ENCODE measurements around the gene OR10H3. TPM values are rescaled to one million over a fixed set of nuclear protein-coding genes. Genes with fewer than 3 reads are reported as not detected.
"Not testable (repeated sequence)": the region's sequence is repeated elsewhere in the genome, so short reads cannot be mapped to it uniquely, and the experiment has no call there.

Gene OR10H3
- polyA plus RNA-seq, 5 donors, result not detected

DNA sequence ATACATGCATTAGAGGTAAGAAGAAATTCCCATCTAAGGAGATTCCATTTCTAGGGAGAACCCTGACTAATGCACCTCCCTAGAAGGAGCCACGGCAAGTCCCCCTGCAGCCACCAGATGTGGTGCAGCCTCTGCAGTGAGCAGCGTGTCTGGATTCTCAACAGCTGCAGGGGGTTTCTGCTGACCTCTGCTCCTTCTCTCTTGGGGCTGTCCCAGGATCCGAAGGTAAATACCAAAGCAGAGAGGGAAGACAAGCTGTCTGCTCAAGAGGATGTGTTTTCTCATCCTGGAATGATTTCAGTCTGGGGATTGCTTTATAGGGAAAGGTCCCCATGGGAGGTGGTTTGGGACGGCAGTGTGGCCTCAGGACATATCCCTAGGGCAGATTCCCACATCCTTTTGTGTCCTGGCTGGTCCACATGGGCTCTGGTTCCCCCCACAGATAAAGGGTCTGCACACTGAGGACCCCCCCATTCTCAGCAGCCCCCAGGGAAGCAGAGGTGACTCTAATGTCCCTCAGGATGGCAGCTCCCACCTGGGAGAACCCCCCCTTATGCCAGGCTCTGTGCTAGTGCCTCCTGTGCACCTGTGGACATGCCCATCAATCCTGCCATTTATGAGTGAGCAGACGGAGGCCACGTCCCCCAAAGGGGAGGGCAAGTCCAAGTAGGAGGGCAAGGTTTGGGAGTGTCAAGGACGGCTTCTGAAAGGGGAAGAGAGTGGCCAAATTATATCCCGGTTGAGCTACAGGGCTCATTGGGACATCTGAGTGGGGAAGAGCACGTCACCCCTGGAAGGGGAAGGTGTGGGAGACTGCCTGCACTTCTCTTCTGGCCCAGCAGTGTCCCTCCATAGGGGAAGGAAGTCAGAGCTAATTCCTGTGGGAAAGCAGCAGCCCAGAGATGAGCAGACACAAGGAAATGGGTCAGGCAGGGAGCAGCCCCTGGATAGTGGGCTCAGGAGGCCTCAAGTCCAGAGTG, 39.5 kb downstream of the OR10H3 start:
- DNase-seq, result no peak

DNA sequence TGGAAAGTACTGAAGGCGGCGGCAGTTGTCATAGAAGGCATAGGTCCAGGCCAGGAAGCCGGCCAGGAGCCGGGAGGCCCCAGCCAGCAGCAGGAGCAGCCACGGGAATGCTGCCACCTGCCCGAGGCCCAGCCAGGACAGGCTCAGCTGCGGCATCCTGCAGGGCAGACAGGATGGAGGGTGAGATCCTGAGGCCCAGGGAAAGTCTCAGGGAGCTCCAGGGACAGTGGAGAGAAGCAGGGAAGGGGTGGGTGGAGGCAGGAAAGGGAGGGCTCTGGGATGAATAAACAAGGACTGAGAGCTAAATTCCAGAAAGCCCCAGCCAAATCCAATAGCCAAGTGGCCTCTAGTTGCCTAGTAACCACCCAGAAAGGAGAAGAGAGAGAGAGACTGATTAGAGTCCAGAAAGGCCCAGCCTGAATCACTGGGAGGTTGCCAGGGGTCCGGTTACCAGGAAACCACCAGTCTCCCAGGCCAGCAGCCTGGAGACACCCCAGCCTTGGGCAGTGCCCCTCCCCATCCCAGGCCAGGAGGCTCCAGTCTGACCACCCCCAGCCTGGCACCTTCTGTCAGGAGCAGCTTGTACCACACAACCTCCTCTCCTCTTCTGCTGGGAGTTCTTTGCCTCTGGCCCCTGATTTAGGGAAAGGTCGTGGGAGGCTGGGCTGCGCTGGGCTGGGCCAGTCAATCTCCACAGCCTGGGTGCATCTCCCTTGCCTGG, 42.1 kb downstream of the OR10H3 start:
- DNase-seq, result peak; percentile 30 to 57

DNA sequence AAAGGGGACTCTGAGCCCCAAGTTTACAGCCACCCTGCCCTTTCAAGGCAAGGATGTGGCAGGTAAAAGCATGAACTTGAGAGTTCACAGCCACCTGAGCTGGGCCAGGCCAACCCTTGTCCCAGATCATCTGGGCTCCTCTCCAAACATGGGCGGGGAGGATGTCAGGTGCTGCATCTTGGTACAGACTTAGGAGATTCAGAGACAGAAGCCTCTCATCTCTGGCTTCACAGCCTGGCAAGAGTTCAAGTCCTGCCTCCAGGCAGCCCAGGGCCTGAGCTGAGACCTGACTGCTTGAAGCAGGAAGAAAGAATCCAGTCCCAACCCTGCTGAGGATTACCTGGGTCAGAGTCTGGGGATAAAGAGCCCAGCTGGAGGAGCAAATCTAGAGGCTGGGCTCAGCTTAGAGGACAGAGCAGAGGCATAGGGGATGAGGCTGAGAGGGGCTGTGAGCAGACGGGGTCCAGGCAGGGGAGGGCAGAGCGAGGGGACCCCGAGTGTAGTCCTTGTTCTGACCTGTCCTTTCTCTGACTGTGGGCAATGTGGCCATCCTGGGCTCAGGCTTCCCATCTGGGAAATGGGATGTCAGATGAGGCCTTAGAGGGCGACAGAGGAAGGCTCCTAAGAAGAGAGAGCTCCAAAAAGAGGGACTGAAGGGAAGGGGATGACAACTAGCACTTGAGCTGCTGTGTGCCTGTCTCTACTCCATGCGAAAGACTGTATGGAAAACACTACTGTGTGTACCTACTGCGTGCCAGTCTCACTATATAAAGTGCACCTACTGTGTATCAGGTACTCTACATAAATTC, 43.0 kb downstream of the OR10H3 start:
- DNase-seq, result no peak

DNA sequence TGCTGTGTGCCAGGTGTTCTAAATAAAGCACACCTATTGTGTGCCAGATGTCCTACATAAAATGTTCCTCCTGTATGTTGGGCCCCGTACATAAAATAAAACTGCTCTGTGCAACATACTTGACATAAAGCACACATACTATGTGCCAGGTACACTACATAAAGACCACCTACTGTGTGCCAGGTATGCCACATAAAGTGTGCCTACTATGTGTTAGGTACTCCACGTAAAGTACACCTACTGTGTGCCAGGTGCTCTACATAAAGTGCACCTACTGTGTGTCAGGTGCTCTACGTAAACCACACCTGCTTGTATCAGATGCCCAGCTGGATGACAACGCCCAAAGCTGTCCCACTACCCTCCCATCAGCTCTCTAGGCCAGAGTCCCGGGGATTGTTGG, 43.9 kb downstream of the OR10H3 start:
- DNase-seq, result no peak

DNA sequence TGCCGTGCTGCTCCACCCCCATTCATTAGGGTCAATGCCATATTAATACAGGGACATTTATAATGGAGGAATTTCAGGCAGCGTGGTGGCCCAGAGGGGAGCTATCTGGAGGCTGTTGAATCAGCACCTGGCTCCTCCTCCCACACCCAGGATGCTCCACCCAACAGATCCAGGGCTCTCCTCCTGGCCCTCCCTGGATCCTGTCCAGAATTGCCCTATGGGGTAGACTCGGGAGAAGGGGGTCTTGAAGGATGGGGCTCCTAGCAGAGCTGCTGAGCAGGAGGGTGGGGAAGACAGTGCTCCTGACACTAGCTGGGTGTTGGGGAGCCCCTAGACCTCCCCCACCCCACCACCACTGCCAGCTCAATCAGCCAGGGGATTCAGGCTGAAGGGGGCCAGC, 44.4 kb downstream of the OR10H3 start:
- DNase-seq, result no peak

DNA sequence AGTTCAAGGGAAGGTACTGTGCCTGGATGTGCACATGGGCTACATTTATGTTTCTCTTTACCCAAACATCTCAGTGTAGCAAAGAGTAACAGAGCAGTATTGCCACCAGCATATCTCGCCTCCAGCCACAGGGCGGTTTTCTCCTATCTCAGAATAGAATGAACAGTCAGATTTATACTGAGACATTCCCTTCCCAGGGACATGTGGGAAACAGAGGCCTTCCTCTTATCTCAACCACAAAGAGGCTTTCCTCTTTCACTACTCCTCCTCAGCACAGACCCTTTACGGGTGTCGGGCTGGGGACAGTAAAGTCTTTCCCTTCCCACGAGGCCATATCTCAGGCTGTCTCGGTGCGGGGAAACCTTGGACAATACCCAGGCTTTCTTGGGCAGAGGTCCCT, 45.1 kb downstream of the OR10H3 start:
- not testable (repeated sequence) for DNase-seq

DNA sequence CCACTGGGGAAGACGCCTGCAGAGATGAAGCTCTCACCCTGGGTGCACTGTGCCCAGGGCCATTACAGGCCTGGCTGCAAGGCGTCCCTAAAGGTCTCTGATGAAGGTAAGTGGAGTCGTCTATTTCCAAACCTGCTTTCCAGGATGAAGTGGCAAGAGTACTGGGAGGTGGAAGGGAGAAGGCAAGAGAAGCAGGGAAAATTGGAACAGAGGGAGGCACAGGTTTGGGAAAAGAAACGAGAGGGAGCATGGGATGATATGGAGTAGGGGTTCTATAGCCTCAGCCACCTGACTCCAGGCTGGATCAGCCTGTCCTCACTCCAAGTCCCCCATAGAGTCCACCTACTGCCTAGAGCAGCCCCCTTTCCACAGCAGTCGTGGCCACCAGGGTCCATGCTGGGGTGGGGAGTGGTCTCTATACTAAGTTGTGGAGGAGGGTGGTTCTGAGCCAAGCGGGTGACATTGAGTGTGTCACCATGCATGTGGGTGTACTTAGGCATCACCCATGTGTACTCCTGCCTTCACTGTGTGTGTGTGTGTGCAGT, 49.9 kb downstream of the OR10H3 start, which contains the start of gene OR10H5:
Gene OR10H5 (plus strand): TSS at position 51 of the 545 bp plus-strand sequence. CDS start 6,388 bp downstream, outside the sequence.
- no peak for DNase-seq

DNA sequence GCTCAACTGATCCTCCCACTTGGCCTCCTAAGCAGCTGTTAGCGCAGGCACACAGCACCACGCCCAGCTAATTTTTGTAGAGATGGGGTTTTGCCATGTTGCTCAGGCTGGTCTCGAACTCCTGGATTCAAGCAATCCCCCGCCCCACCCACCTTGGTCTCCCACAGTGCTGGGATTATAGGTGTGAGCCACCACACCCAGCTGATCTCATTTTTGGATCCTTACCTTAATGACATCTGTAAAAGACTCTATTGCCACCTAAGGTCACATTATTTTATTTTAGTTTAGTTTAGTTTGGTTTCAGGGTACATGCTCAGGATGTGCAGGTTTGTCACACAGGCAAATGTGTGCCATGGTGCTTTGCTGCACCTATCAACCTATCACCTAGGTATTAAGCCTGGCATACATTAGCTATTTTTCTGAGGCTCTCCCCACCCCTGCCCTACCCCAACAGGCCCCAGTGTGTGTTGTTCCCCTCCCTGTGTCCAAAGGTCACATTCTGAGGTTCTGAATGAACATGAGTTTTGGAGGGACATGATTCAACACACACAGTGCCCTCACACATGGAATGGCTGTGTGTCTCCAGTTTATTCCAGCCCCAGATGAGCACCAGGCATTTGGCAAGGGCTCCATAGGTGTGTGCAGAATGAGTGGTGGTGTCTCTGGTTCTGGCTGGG, 50.9 kb downstream of the OR10H3 start:
- DNase-seq, result no peak

DNA sequence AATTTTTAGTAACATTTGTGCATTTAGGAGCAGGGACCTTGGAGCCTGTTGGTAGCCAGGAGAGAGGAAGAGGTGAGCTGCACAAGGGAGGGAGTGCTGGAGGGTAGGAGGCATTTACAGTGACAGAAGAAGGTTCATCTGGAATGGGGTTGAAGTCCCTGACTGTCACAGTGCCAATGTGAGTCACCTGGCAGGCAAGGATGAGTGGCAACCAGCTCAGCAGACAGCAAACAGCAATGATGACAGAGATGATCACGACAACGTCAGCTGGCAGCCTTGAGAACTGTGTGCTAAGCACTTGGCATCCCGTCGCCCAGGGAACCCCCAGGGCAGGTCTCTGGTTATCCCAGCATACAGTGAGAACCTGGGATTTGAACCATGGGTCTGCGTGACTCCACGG, 52.3 kb downstream of the OR10H3 start:
- DNase-seq, result no peak

Other genes starting within 250 kb of the OR10H3 start
- gene CYP4F22, start 229.5 kb upstream of the OR10H3 start, polyA plus RNA-seq (ENCODE audit: insufficient read depth in 1 of 5, insufficient read length in 5 of 5, low replicate concordance in 1 of 5), result not detected
- gene CYP4F8, start 122.8 kb upstream of the OR10H3 start, polyA plus RNA-seq (ENCODE audit: insufficient read depth in 1 of 5, insufficient read length in 5 of 5, low replicate concordance in 1 of 5), result under 1 TPM in 2 of 5 donors, not detected in 3; 0.04 to 0.09 TPM
- gene CYP4F3, start 97.1 kb upstream of the OR10H3 start, polyA plus RNA-seq (ENCODE audit: insufficient read depth in 1 of 5, insufficient read length in 5 of 5, low replicate concordance in 1 of 5), result 1 to 10 TPM in 1 of 5 donors, under 1 TPM in 4; 0.09 to 1.1 (median 0.27) TPM
- 10 to 100 TPM in 3 of 5 donors, 1 to 10 TPM in 2; 5.4 to 12.1 (median 10.7) TPM for gene CYP4F12, start 64.9 kb upstream of the OR10H3 start, polyA plus RNA-seq (ENCODE audit: insufficient read depth in 1 of 5, insufficient read length in 5 of 5, low replicate concordance in 1 of 5)
- not detected for gene OR10H2, start 10.0 kb upstream of the OR10H3 start, polyA plus RNA-seq (ENCODE audit: insufficient read depth in 1 of 5, insufficient read length in 5 of 5, low replicate concordance in 1 of 5)
- gene OR10H5, start 49.7 kb downstream of the OR10H3 start, polyA plus RNA-seq (ENCODE audit: insufficient read depth in 1 of 5, insufficient read length in 5 of 5, low replicate concordance in 1 of 5), result under 1 TPM; 0.08 to 0.14 (median 0.12) TPM
- gene OR10H1, start 77.7 kb downstream of the OR10H3 start, polyA plus RNA-seq (ENCODE audit: insufficient read depth in 1 of 5, insufficient read length in 5 of 5, low replicate concordance in 1 of 5), result under 1 TPM in 4 of 5 donors, not detected in 1; 0.03 to 0.09 (median 0.06) TPM
- gene CYP4F2, start 160.1 kb downstream of the OR10H3 start, polyA plus RNA-seq (ENCODE audit: insufficient read depth in 1 of 5, insufficient read length in 5 of 5, low replicate concordance in 1 of 5), result not detected
- not detected for gene CYP4F11, start 196.5 kb downstream of the OR10H3 start, polyA plus RNA-seq (ENCODE audit: insufficient read depth in 1 of 5, insufficient read length in 5 of 5, low replicate concordance in 1 of 5)
- not detected for gene OR10H4, start 211.0 kb downstream of the OR10H3 start, polyA plus RNA-seq (ENCODE audit: insufficient read depth in 1 of 5, insufficient read length in 5 of 5, low replicate concordance in 1 of 5)